Fibroblast of villous mesenchyme (primary cell): Measurements from ENCODE around the gene TBC1D9B. TPM values are rescaled to one million over a fixed set of nuclear protein-coding genes. Genes with fewer than 3 reads are reported as not detected.

Experiments
- DNase-seq: peaks from one replicate; pipeline ENCODE4 v3.0.0-alpha.2; 2010; ENCODE audit warnings: low read depth
- H3K4me3 ChIP-seq: 2 replicates; pipeline ENCODE4 v1.5.1; 2011; ENCODE audit warnings: low read depth, mild to moderate bottlenecking, low read length
- small RNA-seq: library from RNA; depleted of rRNA; stranded (forward); fragments of <200 nt; gene quantifications from one replicate; pipeline ENCODE3, GENCODE V24; 2012
- total RNA-seq: library from RNA; depleted of rRNA; stranded (reverse); fragments of >200 nt; gene quantifications from 2 replicates; pipeline ENCODE4 v1.2.3, GENCODE V29; 2012
- TF ChIP-seq, protein P1 (sequence below): IDR thresholded peaks from 2 replicates; pipeline ENCODE4 v1.5.1; 2012; ENCODE audit warnings: low read depth, mild to moderate bottlenecking, low read length; ENCODE audit not compliant: insufficient read depth

TBC1D9B gene
- total RNA-seq, 1 donor, result 70.0 TPM

- no peak overlapping the region for H3K4me3 ChIP-seq
- DNase-seq, result no peak
- TF ChIP-seq, protein P1, sequence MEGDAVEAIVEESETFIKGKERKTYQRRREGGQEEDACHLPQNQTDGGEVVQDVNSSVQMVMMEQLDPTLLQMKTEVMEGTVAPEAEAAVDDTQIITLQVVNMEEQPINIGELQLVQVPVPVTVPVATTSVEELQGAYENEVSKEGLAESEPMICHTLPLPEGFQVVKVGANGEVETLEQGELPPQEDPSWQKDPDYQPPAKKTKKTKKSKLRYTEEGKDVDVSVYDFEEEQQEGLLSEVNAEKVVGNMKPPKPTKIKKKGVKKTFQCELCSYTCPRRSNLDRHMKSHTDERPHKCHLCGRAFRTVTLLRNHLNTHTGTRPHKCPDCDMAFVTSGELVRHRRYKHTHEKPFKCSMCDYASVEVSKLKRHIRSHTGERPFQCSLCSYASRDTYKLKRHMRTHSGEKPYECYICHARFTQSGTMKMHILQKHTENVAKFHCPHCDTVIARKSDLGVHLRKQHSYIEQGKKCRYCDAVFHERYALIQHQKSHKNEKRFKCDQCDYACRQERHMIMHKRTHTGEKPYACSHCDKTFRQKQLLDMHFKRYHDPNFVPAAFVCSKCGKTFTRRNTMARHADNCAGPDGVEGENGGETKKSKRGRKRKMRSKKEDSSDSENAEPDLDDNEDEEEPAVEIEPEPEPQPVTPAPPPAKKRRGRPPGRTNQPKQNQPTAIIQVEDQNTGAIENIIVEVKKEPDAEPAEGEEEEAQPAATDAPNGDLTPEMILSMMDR, result no peak
Measured at GRCh38 chr5:179812997-179813607, 94.6 kb downstream of the TBC1D9B start.

GRCh38 chr5:179812135-179812825, 95.4 kb downstream of the TBC1D9B start:
- TF ChIP-seq, protein P1, result no peak
- DNase-seq, result no peak

More at GRCh38 chr5:179812135-179812825, 95.4 kb downstream of the TBC1D9B start:
- H3K4me3 ChIP-seq, result no peak overlapping the region

Small RNAs within 50 kb of the gene (small RNA-seq; reads per million reads assigned to genes)
- gene RF00019, result not detected

Other genes starting within 250 kb of the TBC1D9B start
- 0.32 TPM in 1 of 2 replicates, not detected in the other for gene CBY3, start 226.9 kb downstream of the TBC1D9B start, total RNA-seq
- gene CANX, start 208.9 kb downstream of the TBC1D9B start, total RNA-seq, result 628 and 886 TPM in 2 replicates
- gene MAML1, start 175.1 kb downstream of the TBC1D9B start, total RNA-seq, result 12.1 and 13.9 TPM in 2 replicates
- 0.43 TPM in 1 of 2 replicates, not detected in the other for gene LTC4S, start 113.9 kb downstream of the TBC1D9B start, total RNA-seq
- gene MGAT4B, start 101.0 kb downstream of the TBC1D9B start, total RNA-seq, result 83.8 and 102 TPM in 2 replicates
- gene SQSTM1, start 87.0 kb downstream of the TBC1D9B start, total RNA-seq, result 752 and 892 TPM in 2 replicates
- 9.0 and 13.0 TPM in 2 replicates for gene MRNIP, start 49.1 kb downstream of the TBC1D9B start, total RNA-seq
- gene RNF130, start 163.9 kb upstream of the TBC1D9B start, total RNA-seq, result 9.7 and 12.1 TPM in 2 replicates